Duodenal mucosa (tissue), 2 donors: Measurements from ENCODE around the gene LRMDA.

Experiments
- H3K27ac ChIP-seq: one replicate; pipeline ENCODE4 v1.7.0; 2013; ENCODE audit warnings: low read depth, low read length
- H3K27me3 ChIP-seq, 2 donors: one replicate each; pipeline ENCODE4 v1.7.0; 2013; ENCODE audit warnings: low read length in 2 of 2, control low read depth in 1 of 2; ENCODE audit not compliant: insufficient read depth in 2 of 2, control insufficient read depth in 1 of 2
- H3K36me3 ChIP-seq, 2 donors: one replicate each; pipeline ENCODE4 v1.7.0; 2013; ENCODE audit warnings: low read length in 2 of 2, control low read depth in 1 of 2; ENCODE audit not compliant: insufficient read depth in 2 of 2, control insufficient read depth in 1 of 2
- H3K4me1 ChIP-seq, 2 donors: one replicate each; pipeline ENCODE4 v1.7.0; 2013; ENCODE audit warnings: low read length in 2 of 2, control low read depth in 1 of 2; ENCODE audit not compliant: insufficient read depth in 2 of 2, control insufficient read depth in 1 of 2
- H3K4me3 ChIP-seq, 2 donors: one replicate each; pipeline ENCODE4 v1.7.0; 2013; ENCODE audit warnings: low read length in 2 of 2, low read depth in 1 of 2
- H3K9ac ChIP-seq, 2 donors: one replicate each; pipeline ENCODE4 v1.7.0; 2013; ENCODE audit warnings: low read length in 2 of 2, low read depth in 1 of 2
- H3K9me3 ChIP-seq, 2 donors: one replicate each; pipeline ENCODE4 v1.7.0; 2013; ENCODE audit warnings: low read length in 2 of 2, control low read depth in 1 of 2; ENCODE audit not compliant: control insufficient read depth in 1 of 2

The LRMDA gene

DNA sequence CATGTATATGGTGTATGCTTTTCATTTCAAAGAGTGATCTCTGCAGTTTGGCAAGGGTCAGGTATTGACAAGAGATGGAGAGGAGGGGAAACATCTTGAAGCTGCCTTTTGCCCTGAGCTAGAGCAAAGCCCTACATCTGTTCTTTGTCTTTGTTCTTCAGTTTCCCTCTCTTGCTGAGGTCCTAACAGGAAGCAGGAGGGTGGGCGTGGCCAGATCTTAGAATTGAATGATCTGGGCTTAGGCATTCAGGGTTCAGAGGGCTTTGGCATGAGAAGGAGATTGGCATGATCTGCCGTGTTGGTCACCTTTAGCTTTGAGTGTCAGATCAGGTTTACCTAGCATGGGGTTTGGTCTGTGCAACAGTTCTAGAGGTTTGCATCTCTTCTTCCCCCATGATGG is 41.3 kb downstream of the LRMDA start:
- Histone ChIP-seq H3K9me3 (peaks cover 0 to 2% of the 10 kb centered on the region in 2 donors), H3K27ac (no peak overlapping the region), H3K36me3 (no peaks in the 10 kb centered on the region), H3K9ac (no peak overlapping the region), H3K4me3 (no peak overlapping the region), H3K27me3 (no peaks in the 10 kb centered on the region), H3K4me1 (peaks cover 5% of the 10 kb centered on the region in 2 donors)

DNA sequence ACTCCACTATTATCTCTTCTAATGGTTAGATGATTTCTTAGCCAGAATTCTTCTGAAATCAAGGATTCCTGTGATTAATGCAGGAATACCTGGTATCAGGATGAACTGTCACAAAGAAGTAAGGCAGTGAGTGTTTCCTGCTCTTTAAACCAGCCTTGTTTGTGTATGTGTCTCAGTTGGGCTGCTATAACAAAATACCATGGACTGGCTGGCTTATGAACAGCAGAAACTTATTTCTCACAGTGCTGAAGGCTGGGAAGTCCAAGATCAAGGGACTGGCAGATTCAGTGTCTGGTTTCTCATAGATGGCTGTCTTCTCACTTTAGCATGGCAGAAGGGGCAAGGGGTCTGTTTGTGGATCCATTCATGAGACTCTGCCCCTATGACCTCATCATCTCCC is 42.7 kb downstream of the LRMDA start:
- no peak overlapping the region for H3K27ac ChIP-seq
- peaks cover 5% of the 10 kb centered on the region in 2 donors for H3K4me1 ChIP-seq
- no peak overlapping the region for H3K9ac ChIP-seq
- H3K36me3 ChIP-seq = no peaks in the 10 kb centered on the region
- peaks cover 0 to 2% of the 10 kb centered on the region in 2 donors for H3K9me3 ChIP-seq
- H3K27me3 ChIP-seq = no peaks in the 10 kb centered on the region
- no peak overlapping the region for H3K4me3 ChIP-seq

- Histone ChIP-seq H3K27me3 (no peaks in the 10 kb centered on the region), H3K4me3 (no peak overlapping the region), H3K9ac (no peak overlapping the region), H3K36me3 (no peaks in the 10 kb centered on the region), H3K27ac (no peak overlapping the region), H3K4me1 (peaks cover 0 to 5% of the 10 kb centered on the region in 2 donors), H3K9me3 (peaks cover 0 to 2% of the 10 kb centered on the region in 2 donors)
Measured at GRCh38 chr10:75475460-75476182, 44.2 kb downstream of the LRMDA start.

GRCh38 chr10:75476569-75476968 is 45.1 kb downstream of the LRMDA start:
- H3K36me3 ChIP-seq = no peaks in the 10 kb centered on the region
- H3K27me3 ChIP-seq = no peaks in the 10 kb centered on the region
- no peak overlapping the region for H3K9ac ChIP-seq
- H3K4me3 ChIP-seq = no peak overlapping the region
- H3K4me1 ChIP-seq = peaks cover 0 to 5% of the 10 kb centered on the region in 2 donors
- H3K27ac ChIP-seq = no peak overlapping the region
- H3K9me3 ChIP-seq = peaks cover 0 to 2% of the 10 kb centered on the region in 2 donors

DNA sequence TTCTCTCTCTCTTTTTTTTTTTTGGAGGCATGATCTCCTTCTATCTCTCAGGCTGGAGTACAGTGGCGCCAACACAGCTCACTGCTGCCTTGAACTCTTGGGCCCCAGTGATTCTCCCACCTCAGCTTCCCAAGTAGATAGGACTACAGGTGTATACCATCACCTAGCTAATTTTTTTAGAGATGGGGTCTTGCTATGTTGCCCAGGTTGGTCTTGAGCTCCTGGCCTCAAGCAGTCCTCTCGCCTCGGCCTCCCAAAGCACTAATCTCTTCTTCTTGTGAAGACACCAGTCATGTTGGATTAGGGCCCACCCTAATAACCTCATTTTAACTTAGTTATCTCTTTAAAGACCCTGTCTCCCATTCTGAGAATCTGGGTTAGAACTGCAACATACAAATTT is 45.6 kb downstream of the LRMDA start:
- Histone ChIP-seq H3K27me3 (no peaks in the 10 kb centered on the region), H3K36me3 (no peaks in the 10 kb centered on the region), H3K4me1 (peaks cover 0 to 5% of the 10 kb centered on the region in 2 donors), H3K27ac (no peak overlapping the region), H3K9me3 (peaks cover 0 to 2% of the 10 kb centered on the region in 2 donors), H3K9ac (no peak overlapping the region), H3K4me3 (no peak overlapping the region)

GRCh38 chr10:75477680-75478079 is 46.3 kb downstream of the LRMDA start:
- no peak overlapping the region for H3K4me3 ChIP-seq
- H3K36me3 ChIP-seq = no peaks in the 10 kb centered on the region
- H3K27ac ChIP-seq = no peak overlapping the region
- H3K27me3 ChIP-seq = no peaks in the 10 kb centered on the region
- peaks cover 0 to 2% of the 10 kb centered on the region in 2 donors for H3K4me1 ChIP-seq
- no peak overlapping the region for H3K9ac ChIP-seq
- peaks cover 0 to 2% of the 10 kb centered on the region in 2 donors for H3K9me3 ChIP-seq

- H3K4me1 ChIP-seq = no peaks in the 10 kb centered on the region
- no peak overlapping the region for H3K27ac ChIP-seq
- H3K27me3 ChIP-seq = no peaks in the 10 kb centered on the region
- peaks cover 0 to 4% of the 10 kb centered on the region in 2 donors for H3K9me3 ChIP-seq
- H3K9ac ChIP-seq = no peak overlapping the region
- no peak overlapping the region for H3K4me3 ChIP-seq
- no peaks in the 10 kb centered on the region for H3K36me3 ChIP-seq
Measured at GRCh38 chr10:75480374-75480773, 49.0 kb downstream of the LRMDA start.

DNA sequence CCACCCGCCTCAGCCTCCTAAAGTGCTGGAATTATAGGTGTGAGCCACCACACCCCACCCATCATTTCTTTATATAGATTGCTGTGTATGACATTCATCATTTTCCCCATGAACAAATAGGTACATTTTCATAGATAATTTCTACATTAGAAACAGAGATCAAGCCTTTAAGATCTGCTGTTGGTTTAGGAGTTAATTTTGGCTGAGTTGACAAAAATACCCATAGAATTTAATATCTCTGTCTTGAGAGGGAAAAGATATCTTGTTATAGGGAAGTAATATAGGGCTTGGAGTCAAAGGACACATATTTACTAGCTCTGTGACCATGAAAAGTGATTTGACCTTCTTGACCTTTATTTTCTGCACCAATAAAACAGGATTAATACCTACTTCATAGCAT is 51.8 kb downstream of the LRMDA start:
- H3K4me3 ChIP-seq = no peak overlapping the region
- H3K4me1 ChIP-seq = no peaks in the 10 kb centered on the region
- no peak overlapping the region for H3K9ac ChIP-seq
- H3K36me3 ChIP-seq = no peaks in the 10 kb centered on the region
- peaks cover 0 to 4% of the 10 kb centered on the region in 2 donors for H3K9me3 ChIP-seq
- no peak overlapping the region for H3K27ac ChIP-seq
- H3K27me3 ChIP-seq = no peaks in the 10 kb centered on the region

DNA sequence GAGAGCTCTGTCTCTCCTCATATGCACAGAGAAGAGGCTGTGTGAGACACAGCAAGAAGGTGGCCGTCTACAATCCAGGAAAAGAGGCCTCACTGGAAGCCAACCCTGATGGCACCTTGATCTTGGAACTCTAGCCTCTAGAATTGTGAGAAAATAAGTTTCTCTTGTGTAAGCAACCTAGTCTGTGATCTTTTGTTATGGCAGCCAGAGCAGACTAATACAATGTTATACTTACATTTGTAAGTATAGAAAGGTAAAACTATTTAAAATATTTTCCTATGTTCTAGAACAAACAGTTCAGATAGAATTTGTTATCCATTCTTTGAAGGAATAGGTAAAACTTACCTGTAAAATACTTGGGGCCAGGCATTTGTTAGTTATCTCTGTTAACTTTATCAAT is 53.3 kb downstream of the LRMDA start:
- no peaks in the 10 kb centered on the region for H3K4me1 ChIP-seq
- no peak overlapping the region for H3K9ac ChIP-seq
- H3K36me3 ChIP-seq = no peaks in the 10 kb centered on the region
- no peaks in the 10 kb centered on the region for H3K27me3 ChIP-seq
- no peak overlapping the region for H3K4me3 ChIP-seq
- H3K27ac ChIP-seq = no peak overlapping the region
- peaks cover 0 to 4% of the 10 kb centered on the region in 2 donors for H3K9me3 ChIP-seq

- Histone ChIP-seq H3K4me1 (no peaks in the 10 kb centered on the region), H3K27me3 (no peaks in the 10 kb centered on the region), H3K9ac (no peak overlapping the region), H3K9me3 (peaks cover 0 to 4% of the 10 kb centered on the region in 2 donors), H3K36me3 (no peaks in the 10 kb centered on the region), H3K4me3 (no peak overlapping the region), H3K27ac (no peak overlapping the region)
Measured at GRCh38 chr10:75486591-75486990, 55.2 kb downstream of the LRMDA start.
